ENCODE data around the gene ZPBP2.
"Not testable (repeated sequence)": the region's sequence is repeated elsewhere in the genome, so short reads cannot be mapped to it uniquely, and the experiment has no call there.

Gene ZPBP2

GRCh38 chr17:39863918-39864746 is 3.9 kb upstream of the ZPBP2 start, which contains the start of gene IKZF3:
Gene IKZF3 (minus strand): TSS chr17:39864312. CDS start chr17:39864126, 186 bp downstream.
- H3K4me1 ChIP-seq (ENCODE audit: control insufficient read depth, insufficient read depth, low read length): peaks cover 12% of the 10 kb centered on the region
- H3K4me3 ChIP-seq (ENCODE audit: low read length): no peak within 1 kb of the TSS
- H3K9me3 ChIP-seq (ENCODE audit: control insufficient read depth, low read length): no peaks in the 10 kb centered on the region
- no peak within 1 kb of the TSS for H3K9ac ChIP-seq (ENCODE audit: low read length)
- H3K27me3 ChIP-seq (ENCODE audit: control insufficient read depth, insufficient read depth, low read length): peaks cover 50% of the 10 kb centered on the region
- H3K36me3 ChIP-seq (ENCODE audit: control insufficient read depth, insufficient read depth, low read length): no peaks in the 10 kb centered on the region

GRCh38 chr17:39866013-39866730 is 1.8 kb upstream of the ZPBP2 start:
- no peaks in the 10 kb centered on the region for H3K9me3 ChIP-seq (ENCODE audit: control insufficient read depth, low read length)
- H3K4me1 ChIP-seq (ENCODE audit: control insufficient read depth, insufficient read depth, low read length): peaks cover 12% of the 10 kb centered on the region
- H3K27me3 ChIP-seq (ENCODE audit: control insufficient read depth, insufficient read depth, low read length): peaks cover 45% of the 10 kb centered on the region
- no peak overlapping the region for H3K4me3 ChIP-seq (ENCODE audit: low read length)
- H3K9ac ChIP-seq (ENCODE audit: low read length): no peak overlapping the region
- no peaks in the 10 kb centered on the region for H3K36me3 ChIP-seq (ENCODE audit: control insufficient read depth, insufficient read depth, low read length)

GRCh38 chr17:39867084-39867879 is 720 bp upstream of the ZPBP2 start:
- peaks cover 45% of the 10 kb centered on the region for H3K27me3 ChIP-seq (ENCODE audit: control insufficient read depth, insufficient read depth, low read length)
- H3K36me3 ChIP-seq (ENCODE audit: control insufficient read depth, insufficient read depth, low read length): no peaks in the 10 kb centered on the region
- no peak overlapping the region for H3K9ac ChIP-seq (ENCODE audit: low read length)
- peaks cover 12% of the 10 kb centered on the region for H3K4me1 ChIP-seq (ENCODE audit: control insufficient read depth, insufficient read depth, low read length)
- H3K9me3 ChIP-seq (ENCODE audit: control insufficient read depth, low read length): no peaks in the 10 kb centered on the region
- H3K4me3 ChIP-seq (ENCODE audit: low read length): no peak overlapping the region

GRCh38 chr17:39868554-39868942 is 546 bp downstream of the ZPBP2 start:
- peaks cover 40% of the 10 kb centered on the region for H3K27me3 ChIP-seq (ENCODE audit: control insufficient read depth, insufficient read depth, low read length)
- H3K4me1 ChIP-seq (ENCODE audit: control insufficient read depth, insufficient read depth, low read length): peaks cover 11% of the 10 kb centered on the region
- no peak overlapping the region for H3K4me3 ChIP-seq (ENCODE audit: low read length)
- no peak overlapping the region for H3K9ac ChIP-seq (ENCODE audit: low read length)
- H3K9me3 ChIP-seq (ENCODE audit: control insufficient read depth, low read length): no peaks in the 10 kb centered on the region
- no peaks in the 10 kb centered on the region for H3K36me3 ChIP-seq (ENCODE audit: control insufficient read depth, insufficient read depth, low read length)

GRCh38 chr17:39870776-39871175 is 2.8 kb downstream of the ZPBP2 start:
- H3K27me3 ChIP-seq (ENCODE audit: control insufficient read depth, insufficient read depth, low read length): peaks cover 29% of the 10 kb centered on the region
- H3K36me3 ChIP-seq (ENCODE audit: control insufficient read depth, insufficient read depth, low read length): no peaks in the 10 kb centered on the region
- H3K4me3 ChIP-seq (ENCODE audit: low read length): no peak overlapping the region
- no peaks in the 10 kb centered on the region for H3K4me1 ChIP-seq (ENCODE audit: control insufficient read depth, insufficient read depth, low read length)
- no peak overlapping the region for H3K9ac ChIP-seq (ENCODE audit: low read length)
- no peaks in the 10 kb centered on the region for H3K9me3 ChIP-seq (ENCODE audit: control insufficient read depth, low read length)

- Histone ChIP-seq H3K36me3 (ENCODE audit: control insufficient read depth, insufficient read depth, low read length) (no peaks in the 10 kb centered on the region), H3K4me1 (ENCODE audit: control insufficient read depth, insufficient read depth, low read length) (no peaks in the 10 kb centered on the region), H3K9me3 (ENCODE audit: control insufficient read depth, low read length) (no peaks in the 10 kb centered on the region), H3K9ac (ENCODE audit: low read length) (no peak overlapping the region), H3K4me3 (ENCODE audit: low read length) (no peak overlapping the region), H3K27me3 (ENCODE audit: control insufficient read depth, insufficient read depth, low read length) (peaks cover 21% of the 10 kb centered on the region)
Observed at GRCh38 chr17:39871801-39872200, 3.8 kb downstream of the ZPBP2 start.

- no peak overlapping the region for H3K9ac ChIP-seq (ENCODE audit: low read length)
- H3K9me3 ChIP-seq (ENCODE audit: control insufficient read depth, low read length): no peaks in the 10 kb centered on the region
- H3K36me3 ChIP-seq (ENCODE audit: control insufficient read depth, insufficient read depth, low read length): no peaks in the 10 kb centered on the region
- peaks cover 11% of the 10 kb centered on the region for H3K27me3 ChIP-seq (ENCODE audit: control insufficient read depth, insufficient read depth, low read length)
- H3K4me1 ChIP-seq (ENCODE audit: control insufficient read depth, insufficient read depth, low read length): no peaks in the 10 kb centered on the region
- H3K4me3 ChIP-seq (ENCODE audit: low read length): no peak overlapping the region
Observed at GRCh38 chr17:39872751-39873150, 4.7 kb downstream of the ZPBP2 start.

GRCh38 chr17:39886102-39886501 is 18.1 kb downstream of the ZPBP2 start:
- H3K9ac ChIP-seq (ENCODE audit: low read length); H3K9me3 ChIP-seq (ENCODE audit: control insufficient read depth, low read length); H3K4me3 ChIP-seq (ENCODE audit: low read length); H3K36me3 ChIP-seq (ENCODE audit: control insufficient read depth, insufficient read depth, low read length); H3K4me1 ChIP-seq (ENCODE audit: control insufficient read depth, insufficient read depth, low read length): not testable (repeated sequence)
- H3K27me3 ChIP-seq (ENCODE audit: control insufficient read depth, insufficient read depth, low read length): peaks cover 11% of the 10 kb centered on the region

GRCh38 chr17:39887078-39887477 is 19.1 kb downstream of the ZPBP2 start:
- Histone ChIP-seq H3K9ac (ENCODE audit: low read length) (no peak overlapping the region), H3K36me3 (ENCODE audit: control insufficient read depth, insufficient read depth, low read length) (no peaks in the 10 kb centered on the region), H3K4me3 (ENCODE audit: low read length) (no peak overlapping the region), H3K9me3 (ENCODE audit: control insufficient read depth, low read length) (no peaks in the 10 kb centered on the region), H3K27me3 (ENCODE audit: control insufficient read depth, insufficient read depth, low read length) (peaks cover 11% of the 10 kb centered on the region), H3K4me1 (ENCODE audit: control insufficient read depth, insufficient read depth, low read length) (no peaks in the 10 kb centered on the region)

- H3K27me3 ChIP-seq (ENCODE audit: control insufficient read depth, insufficient read depth, low read length): peaks cover 11% of the 10 kb centered on the region
- no peak overlapping the region for H3K4me3 ChIP-seq (ENCODE audit: low read length)
- no peaks in the 10 kb centered on the region for H3K4me1 ChIP-seq (ENCODE audit: control insufficient read depth, insufficient read depth, low read length)
- no peaks in the 10 kb centered on the region for H3K36me3 ChIP-seq (ENCODE audit: control insufficient read depth, insufficient read depth, low read length)
- H3K9me3 ChIP-seq (ENCODE audit: control insufficient read depth, low read length): no peaks in the 10 kb centered on the region
- H3K9ac ChIP-seq (ENCODE audit: low read length): no peak overlapping the region
Observed at GRCh38 chr17:39889200-39889599, 21.2 kb downstream of the ZPBP2 start.

GRCh38 chr17:39894681-39895376 is 26.8 kb downstream of the ZPBP2 start:
- Histone ChIP-seq H3K36me3 (ENCODE audit: control insufficient read depth, insufficient read depth, low read length) (no peaks in the 10 kb centered on the region), H3K4me1 (ENCODE audit: control insufficient read depth, insufficient read depth, low read length) (no peaks in the 10 kb centered on the region), H3K9ac (ENCODE audit: low read length) (no peak overlapping the region), H3K9me3 (ENCODE audit: control insufficient read depth, low read length) (no peaks in the 10 kb centered on the region), H3K4me3 (ENCODE audit: low read length) (no peak overlapping the region), H3K27me3 (ENCODE audit: control insufficient read depth, insufficient read depth, low read length) (peaks cover 3% of the 10 kb centered on the region)
